Stimulated activated CD8-positive, alpha-beta memory T cell treated with anti-CD3 and anti-CD28 coated beads, Interleukin-2, amount 100 ng/mL, for 1 hour (primary cell): ENCODE measurements around the gene AREG.

Experiments
- DNase-seq, 2 donors: peaks; one replicate each; pipeline ENCODE4 v3.0.0-alpha.2; 2020; ENCODE audit warnings: low read depth in 2 of 2

AREG gene

GRCh38 chr4:74456849-74457395 is 12.0 kb downstream of the AREG start:
- no peak for DNase-seq

- no peak for DNase-seq
These were observed 15.9 kb downstream of the AREG start for GRCh38 chr4:74460833-74461232.

- DNase-seq = no peak
These were observed 18.2 kb downstream of the AREG start for GRCh38 chr4:74463123-74463522.

- no peak for DNase-seq
These were observed 19.4 kb downstream of the AREG start for GRCh38 chr4:74464291-74464690.

- DNase-seq = no peak
These were observed 21.3 kb downstream of the AREG start for GRCh38 chr4:74466242-74466641.

- DNase-seq = no peak
These were observed 26.3 kb downstream of the AREG start for GRCh38 chr4:74471264-74471663.

- DNase-seq = no peak
These were observed 28.3 kb downstream of the AREG start for GRCh38 chr4:74473155-74473811.

GRCh38 chr4:74474345-74475090 is 29.6 kb downstream of the AREG start:
- no peak for DNase-seq

GRCh38 chr4:74475091-74475800 is 30.3 kb downstream of the AREG start:
- no peak for DNase-seq

GRCh38 chr4:74475946-74476345 is 31.0 kb downstream of the AREG start:
- DNase-seq = no peak

- no peak for DNase-seq
These were observed 34.1 kb downstream of the AREG start for GRCh38 chr4:74479009-74479408.

GRCh38 chr4:74480267-74480666 is 35.3 kb downstream of the AREG start:
- DNase-seq = no peak

GRCh38 chr4:74481891-74482609 is 37.1 kb downstream of the AREG start:
- DNase-seq = no peak

- no peak for DNase-seq
These were observed 38.4 kb downstream of the AREG start for GRCh38 chr4:74483226-74483911.

GRCh38 chr4:74486905-74487304 is 42.0 kb downstream of the AREG start:
- no peak for DNase-seq

GRCh38 chr4:74487771-74488170 is 42.8 kb downstream of the AREG start:
- DNase-seq = no peak

GRCh38 chr4:74490736-74491135 is 45.8 kb downstream of the AREG start:
- no peak for DNase-seq

GRCh38 chr4:74499986-74500781 is 55.2 kb downstream of the AREG start:
- DNase-seq = no peak

GRCh38 chr4:74501579-74501978 is 56.6 kb downstream of the AREG start:
- no peak for DNase-seq

GRCh38 chr4:74503580-74503979 is 58.6 kb downstream of the AREG start:
- DNase-seq = no peak
